BJ (cell line): ENCODE results near the gene KCNJ11. TPM values are rescaled to one million over a fixed set of nuclear protein-coding genes. Genes with fewer than 3 reads are reported as not detected.

Source experiments
- CTCF ChIA-PET: fragments of 350-600 bp; formaldehyde crosslinking; extraction: SDS; loops from one replicate; lab custom pipeline; 2021; ENCODE audit warnings: antibody characterized with exemption, inconsistent platforms; lab: Yijun Ruan, JAX
- POLR2A ChIA-PET: fragments of 300-600 bp; sonication (Branson Sonifier 250); formaldehyde crosslinking; extraction: SDS; loops from one replicate; lab custom pipeline; 2021; ENCODE audit warnings: antibody characterized with exemption; lab: Charles Lee
- DNase-seq: peaks from one replicate; pipeline ENCODE4 v3.0.0-alpha.2; 2011; ENCODE audit warnings: low read depth
- H3K27me3 ChIP-seq: 2 replicates; pipeline ENCODE4 v1.6.0; 2011; ENCODE audit warnings: low read length; ENCODE audit not compliant: control insufficient read depth, insufficient read depth
- H3K36me3 ChIP-seq: 2 replicates; pipeline ENCODE4 v1.5.1; 2011; ENCODE audit warnings: low read length; ENCODE audit not compliant: control insufficient read depth, insufficient read depth
- H3K4me3 ChIP-seq: 2 replicates; pipeline ENCODE4 v1.5.1; 2011; ENCODE audit warnings: low read depth, mild to moderate bottlenecking, control low read depth, low read length
- polyA plus RNA-seq: library from polyadenylated mRNA; depleted of rRNA; stranded (reverse); fragments of >200 nt; gene quantifications from 2 replicates; pipeline ENCODE4 v1.2.3, GENCODE V29; 2011
- TF ChIP-seq, protein P1 (sequence below): IDR thresholded peaks from 2 replicates; pipeline ENCODE4 v1.5.1; 2011; ENCODE audit warnings: low read depth, mild to moderate bottlenecking, control low read depth, inconsistent platforms, low read length, moderate library complexity; ENCODE audit not compliant: insufficient read depth

Gene KCNJ11
- polyA plus RNA-seq, 1 experiment = not detected

- CTCF ChIA-PET = interaction anchor here (1.3 to 5.0 kb wide), 3 partner anchors 12 to 103 kb away, joined by 5 to 20 read pairs (median 10); partner anchors contain the start of gene KCNJ11
- Histone ChIP-seq H3K4me3 (no peak overlapping the region), H3K36me3 (no peaks in the 10 kb centered on the region), H3K27me3 (peaks cover 8% of the 10 kb centered on the region)
- TF ChIP-seq, protein P1, sequence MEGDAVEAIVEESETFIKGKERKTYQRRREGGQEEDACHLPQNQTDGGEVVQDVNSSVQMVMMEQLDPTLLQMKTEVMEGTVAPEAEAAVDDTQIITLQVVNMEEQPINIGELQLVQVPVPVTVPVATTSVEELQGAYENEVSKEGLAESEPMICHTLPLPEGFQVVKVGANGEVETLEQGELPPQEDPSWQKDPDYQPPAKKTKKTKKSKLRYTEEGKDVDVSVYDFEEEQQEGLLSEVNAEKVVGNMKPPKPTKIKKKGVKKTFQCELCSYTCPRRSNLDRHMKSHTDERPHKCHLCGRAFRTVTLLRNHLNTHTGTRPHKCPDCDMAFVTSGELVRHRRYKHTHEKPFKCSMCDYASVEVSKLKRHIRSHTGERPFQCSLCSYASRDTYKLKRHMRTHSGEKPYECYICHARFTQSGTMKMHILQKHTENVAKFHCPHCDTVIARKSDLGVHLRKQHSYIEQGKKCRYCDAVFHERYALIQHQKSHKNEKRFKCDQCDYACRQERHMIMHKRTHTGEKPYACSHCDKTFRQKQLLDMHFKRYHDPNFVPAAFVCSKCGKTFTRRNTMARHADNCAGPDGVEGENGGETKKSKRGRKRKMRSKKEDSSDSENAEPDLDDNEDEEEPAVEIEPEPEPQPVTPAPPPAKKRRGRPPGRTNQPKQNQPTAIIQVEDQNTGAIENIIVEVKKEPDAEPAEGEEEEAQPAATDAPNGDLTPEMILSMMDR = no peak
- DNase-seq = no peak
- POLR2A ChIA-PET = no interaction called here
Observed at GRCh38 chr11:17401841-17402240, 13.4 kb upstream of the KCNJ11 start.

DNA sequence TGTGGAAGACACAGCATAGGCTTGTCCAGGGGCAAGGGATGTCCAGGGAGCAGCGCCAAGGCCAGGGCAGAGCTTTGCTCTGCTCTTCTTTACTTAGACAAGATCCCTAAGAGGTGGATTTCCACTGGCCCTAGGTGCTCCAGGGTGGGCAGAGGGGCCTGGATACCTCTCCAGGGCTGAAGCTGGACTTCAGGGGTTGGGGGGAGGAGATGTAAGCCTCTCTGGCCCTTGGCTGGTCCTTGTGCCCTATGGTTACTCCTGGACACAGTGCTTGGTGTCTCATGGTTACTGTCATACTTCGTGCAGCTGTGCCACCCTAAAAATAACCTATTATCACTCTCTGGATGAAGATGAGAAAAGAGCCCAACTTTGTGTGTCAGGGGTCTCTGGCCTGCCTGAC, 12.9 kb upstream of the KCNJ11 start:
- TF ChIP-seq, protein P1 = no peak
- DNase-seq = no peak
- Histone ChIP-seq H3K4me3 (no peak overlapping the region), H3K36me3 (no peaks in the 10 kb centered on the region), H3K27me3 (peaks cover 8% of the 10 kb centered on the region)
- ChIA-PET POLR2A (no interaction called here), CTCF (interaction anchor here (5.0 to 11.3 kb wide), 2 partner anchors 12 to 20 kb away, joined by 20 to 66 read pairs; partner anchors contain the start of gene KCNJ11)

DNA sequence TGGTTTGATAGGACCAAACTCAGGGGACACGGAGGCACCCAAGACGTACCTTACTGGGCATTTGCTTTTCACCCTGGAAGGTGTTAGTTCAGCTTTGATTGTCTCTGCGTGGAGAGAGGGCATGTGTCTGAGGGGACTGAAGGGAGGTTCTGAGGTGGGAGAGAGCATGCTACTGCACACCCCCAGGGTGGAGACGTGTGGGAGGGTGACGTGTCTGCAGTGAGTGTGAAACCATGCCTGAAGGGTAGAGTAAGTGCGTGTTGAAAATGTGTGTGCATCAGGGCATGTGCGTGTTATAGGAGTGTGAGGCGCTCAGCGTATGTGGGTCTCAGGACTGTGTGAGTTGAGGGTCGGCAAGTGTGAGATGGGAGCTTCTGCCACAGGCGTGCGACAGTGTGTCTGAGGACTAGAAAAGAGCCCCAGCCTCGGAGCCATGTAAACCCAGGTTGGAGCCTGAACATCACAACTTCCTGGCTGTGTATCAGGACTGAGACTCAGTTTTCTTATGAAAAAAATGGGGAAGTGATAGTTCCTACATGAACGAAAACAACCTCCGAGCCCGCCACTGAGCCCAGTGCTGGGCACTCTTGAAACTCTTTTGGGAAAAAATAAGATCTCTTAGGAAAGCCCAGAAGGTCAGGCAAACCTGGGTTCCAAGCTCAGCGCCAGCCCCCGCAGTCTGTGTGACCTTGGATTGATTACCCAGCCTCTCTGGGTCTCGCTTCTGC, 11.8 kb upstream of the KCNJ11 start:
- CTCF ChIA-PET = interaction anchor here (5.0 to 11.3 kb wide), 2 partner anchors 11 to 18 kb away, joined by 20 to 66 read pairs; partner anchors contain the start of gene KCNJ11
- TF ChIP-seq, protein P1 = no peak
- Histone ChIP-seq H3K36me3 (no peaks in the 10 kb centered on the region), H3K27me3 (peaks cover 8% of the 10 kb centered on the region), H3K4me3 (no peak overlapping the region)
- POLR2A ChIA-PET = no interaction called here
- DNase-seq = no peak

- DNase-seq = no peak
- Histone ChIP-seq H3K36me3 (no peaks in the 10 kb centered on the region), H3K27me3 (peaks cover 8% of the 10 kb centered on the region), H3K4me3 (no peak overlapping the region)
- TF ChIP-seq, protein P1 = no peak
- CTCF ChIA-PET = interaction anchor here (5.0 to 11.3 kb wide), 2 partner anchors 10 to 17 kb away, joined by 20 to 66 read pairs; partner anchors contain the start of gene KCNJ11
- POLR2A ChIA-PET = no interaction called here
Observed at GRCh38 chr11:17399236-17399635, 10.8 kb upstream of the KCNJ11 start.

DNA sequence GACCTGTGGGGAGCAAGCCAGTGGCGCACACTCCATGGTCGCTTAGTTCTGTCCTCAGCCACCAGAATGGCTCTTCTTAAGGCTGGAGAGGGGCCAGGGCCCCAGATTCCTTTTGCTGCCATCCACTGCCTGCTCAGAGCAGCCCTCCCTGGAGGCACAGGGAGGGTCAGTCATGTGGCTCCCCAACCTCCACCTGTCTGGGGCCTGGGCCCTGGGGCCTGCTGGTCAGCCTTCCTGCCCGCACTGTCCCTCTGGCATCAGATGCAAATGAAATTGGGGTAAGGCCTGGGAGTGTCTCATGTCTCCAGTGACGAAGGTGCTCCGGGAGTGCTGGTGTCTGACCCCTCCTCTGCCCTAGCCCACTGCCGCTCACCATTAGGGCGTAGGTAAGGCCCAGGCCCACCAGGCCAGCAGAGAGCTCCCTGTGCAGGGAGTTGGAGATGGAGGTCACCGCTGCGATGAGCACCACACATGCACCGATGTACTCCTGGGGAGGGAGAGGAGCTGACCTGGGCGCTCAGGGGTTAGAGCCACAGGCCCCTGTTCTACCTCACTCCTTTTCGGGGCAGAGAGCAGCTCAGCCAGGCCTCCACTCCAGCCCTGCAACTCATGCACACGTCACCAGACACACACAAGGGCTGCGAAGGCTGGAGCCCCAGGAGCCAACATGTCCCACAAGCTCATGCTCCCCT, 9.0 kb upstream of the KCNJ11 start:
- ChIA-PET CTCF (interaction anchor here (0.9 to 11.3 kb wide), 7 partner anchors 8 to 44 kb away, joined by 3 to 66 read pairs (median 4); partner anchors contain the start of gene KCNJ11), POLR2A (no interaction called here)
- no peaks in the 10 kb centered on the region for H3K36me3 ChIP-seq
- peaks cover 8% of the 10 kb centered on the region for H3K27me3 ChIP-seq
- TF ChIP-seq, protein P1 = no peak
- H3K4me3 ChIP-seq = no peak overlapping the region
- DNase-seq = no peak
